ENCODE measurements around the gene PSAP. TPM values are rescaled to one million over a fixed set of nuclear protein-coding genes. Genes with fewer than 3 reads are reported as not detected.

Gene PSAP
- total RNA-seq, 1 donor from 2014 or later, result 295 TPM

GRCh38 chr10:71848325-71849275 lies 2.5 kb downstream of the PSAP start:
- Mint-ChIP-seq H3K9me3 (peaks cover 3% of the 10 kb centered on the region), H3K27ac (ENCODE audit: unreplicated experiment) (peak overlapping the region; percentile 51), H3K27me3 (ENCODE audit: low read depth) (no peaks in the 10 kb centered on the region), H3K4me1 (peaks cover 53% of the 10 kb centered on the region), H3K4me3 (peak overlapping the region; percentile 91), H3K36me3 (ENCODE audit: low read depth) (no peaks in the 10 kb centered on the region)
- DNase-seq (ENCODE audit: low read depth, low spot score), result no peak
- no peak for TF ChIP-seq CTCF (conservative IDR thresholded peaks at IDR 0.05)

GRCh38 chr10:71847418-71847817 lies 3.6 kb downstream of the PSAP start:
- no peaks in the 10 kb centered on the region for H3K27me3 Mint-ChIP-seq (ENCODE audit: low read depth)
- TF ChIP-seq CTCF (conservative IDR thresholded peaks at IDR 0.05), result no peak
- peaks cover 62% of the 10 kb centered on the region for H3K4me1 Mint-ChIP-seq
- no peaks in the 10 kb centered on the region for H3K36me3 Mint-ChIP-seq (ENCODE audit: low read depth)
- no peak for DNase-seq (ENCODE audit: low read depth, low spot score)
- H3K4me3 Mint-ChIP-seq, result peak overlapping the region; percentile 91
- peaks cover 3% of the 10 kb centered on the region for H3K9me3 Mint-ChIP-seq
- no peak overlapping the region for H3K27ac Mint-ChIP-seq (ENCODE audit: unreplicated experiment)

GRCh38 chr10:71846816-71847215 lies 4.2 kb downstream of the PSAP start:
- H3K9me3 Mint-ChIP-seq, result peaks cover 3% of the 10 kb centered on the region
- H3K27ac Mint-ChIP-seq (ENCODE audit: unreplicated experiment), result no peak overlapping the region
- no peaks in the 10 kb centered on the region for H3K36me3 Mint-ChIP-seq (ENCODE audit: low read depth)
- no peak overlapping the region for H3K4me3 Mint-ChIP-seq
- TF ChIP-seq CTCF (conservative IDR thresholded peaks at IDR 0.05), result no peak
- peaks cover 65% of the 10 kb centered on the region for H3K4me1 Mint-ChIP-seq
- DNase-seq (ENCODE audit: low read depth, low spot score), result no peak
- H3K27me3 Mint-ChIP-seq (ENCODE audit: low read depth), result no peaks in the 10 kb centered on the region

GRCh38 chr10:71845410-71846405 lies 5.3 kb downstream of the PSAP start:
- Mint-ChIP-seq H3K27me3 (ENCODE audit: low read depth) (no peaks in the 10 kb centered on the region), H3K4me3 (peak overlapping the region; percentile 22), H3K4me1 (peaks cover 65% of the 10 kb centered on the region), H3K9me3 (no peaks in the 10 kb centered on the region), H3K27ac (ENCODE audit: unreplicated experiment) (peak overlapping the region; percentile 17), H3K36me3 (ENCODE audit: low read depth) (no peaks in the 10 kb centered on the region)
- no peak for DNase-seq (ENCODE audit: low read depth, low spot score)
- TF ChIP-seq CTCF (conservative IDR thresholded peaks at IDR 0.05), result no peak

- Mint-ChIP-seq H3K27me3 (ENCODE audit: low read depth) (no peaks in the 10 kb centered on the region), H3K4me3 (peak overlapping the region; percentile 22), H3K36me3 (ENCODE audit: low read depth) (no peaks in the 10 kb centered on the region), H3K27ac (ENCODE audit: unreplicated experiment) (no peak overlapping the region), H3K4me1 (peaks cover 66% of the 10 kb centered on the region), H3K9me3 (no peaks in the 10 kb centered on the region)
- TF ChIP-seq CTCF (conservative IDR thresholded peaks at IDR 0.05), result no peak
- no peak for DNase-seq (ENCODE audit: low read depth, low spot score)
Observed at GRCh38 chr10:71844695-71845094, 6.4 kb downstream of the PSAP start.

All from neural crest cell (in vitro differentiated cells).